K562 (cell line): ENCODE results near the gene COQ8B. TPM values are rescaled to one million over a fixed set of nuclear protein-coding genes. Genes with fewer than 3 reads are reported as not detected.

ENCODE experiments used
- ARID4B ChIP-seq: sonication (generic); formaldehyde crosslinking; IDR thresholded peaks from 2 replicates; pipeline ENCODE4 v1.8.0; 2022; ENCODE audit warnings: mild to moderate bottlenecking, missing genetic modification reagents
- EGR1 ChIP-seq: fragments of 450-650 bp; conservative IDR thresholded peaks from 2 replicates; pipeline ENCODE4 v1.6.1; 2017; ENCODE audit warnings: mild to moderate bottlenecking
- HDAC1 ChIP-seq, 2 experiments: fragments of 450-650 bp; IDR thresholded peaks; 2 replicates each; pipeline ENCODE4 v1.6.1; 2016 to 2017; ENCODE audit warnings: inconsistent platforms in 1 of 2, mild to moderate bottlenecking in 1 of 2, moderate library complexity in 1 of 2
- KDM1A ChIP-seq, 2 experiments: fragments of 450-650 bp; IDR thresholded peaks; 2 replicates each; pipeline ENCODE4 v1.6.1; 2016; ENCODE audit warnings: mild to moderate bottlenecking in 2 of 2
- NFATC3 ChIP-seq: fragments of 450-650 bp; IDR thresholded peaks from 2 replicates; pipeline ENCODE4 v1.6.1; 2017; ENCODE audit warnings: mild to moderate bottlenecking
- NFE2 ChIP-seq: IDR thresholded peaks from 2 replicates; pipeline ENCODE4 v1.6.1; 2014; ENCODE audit warnings: antibody characterized with exemption, low read depth
- NFIX ChIP-seq: fragments of 250-450 bp; sonication (Bioruptor Pico); IDR thresholded peaks from 2 replicates; pipeline ENCODE4 v1.4.0; 2020; ENCODE audit warnings: low read depth, mild to moderate bottlenecking, moderate library complexity
- PHF8 ChIP-seq: fragments of 200-600 bp; sonication (generic); IDR thresholded peaks from 2 replicates; pipeline ENCODE4 v1.6.1; 2012; ENCODE audit warnings: mixed run types, mild to moderate bottlenecking, inconsistent platforms, low read length, moderate library complexity, borderline replicate concordance
- RBM15 ChIP-seq: fragments of 200-400 bp; formaldehyde crosslinking; IDR thresholded peaks from 2 replicates; pipeline ENCODE4 v1.6.1; 2018; ENCODE audit warnings: mild to moderate bottlenecking, low read length, moderate library complexity; ENCODE audit not compliant: insufficient read depth
- RFX1 ChIP-seq: fragments of 450-650 bp; IDR thresholded peaks from 2 replicates; pipeline ENCODE4 v1.6.1; 2016; ENCODE audit warnings: mild to moderate bottlenecking, moderate library complexity
- RNF2 ChIP-seq: sonication (generic); IDR thresholded peaks from 2 replicates; pipeline ENCODE4 v1.6.1; 2016
- U2AF2 ChIP-seq: fragments of 200-400 bp; formaldehyde crosslinking; optimal IDR thresholded peaks from 2 replicates; pipeline ENCODE3; 2017; ENCODE audit warnings: low read depth, mild to moderate bottlenecking, low read length
- ZC3H11A ChIP-seq: IDR thresholded peaks from 2 replicates; pipeline ENCODE4 v1.6.1; 2012; ENCODE audit warnings: low read depth, low read length, improper control_type of control experiment
- ZNF124 ChIP-seq: sonication (generic); formaldehyde crosslinking; IDR thresholded peaks from 2 replicates; pipeline ENCODE4 v1.8.1; 2022; ENCODE audit warnings: missing genetic modification reagents
- ZNF512 ChIP-seq: IDR thresholded peaks from 2 replicates; pipeline ENCODE4 v1.6.1; 2016; ENCODE audit warnings: missing genetic modification characterization, missing compliant biosample characterization
- ZNF583 ChIP-seq: fragments of 250-450 bp; sonication (Bioruptor Pico); IDR thresholded peaks from 2 replicates; pipeline ENCODE4 v1.4.0; 2020
- ZNF75A ChIP-seq: fragments of 450-650 bp; formaldehyde crosslinking; IDR thresholded peaks from 2 replicates; pipeline ENCODE4 v1.4.0; 2020; ENCODE audit warnings: mild to moderate bottlenecking
- polyA plus RNA-seq, 8 experiments: library from polyadenylated mRNA; depleted of rRNA in 4 of 8; stranded (reverse) in 5 of 8; unstranded in 3 of 8; fragments of >200 nt; fragmentation: Nextera tagmentation in 2 of 8; fragmentation: Illumina TruSeq in 1 of 8; extraction: Ambion mirVana in 2 of 8; extraction: Trizol in 1 of 8; gene quantifications; 2 replicates each; pipeline versions ENCODE4 v1.2.1 to v1.2.3, GENCODE V29; 2011 to 2014; ENCODE audit warnings: inconsistent platforms in 1 of 8, missing spikeins in 1 of 8
- total RNA-seq, 7 experiments: library from RNA; depleted of rRNA in 6 of 7; stranded (reverse); fragments of >200 nt in 6 of 7; fragmentation: Illumina TruSeq in 2 of 7; extraction: Trizol in 2 of 7; gene quantifications; 2 replicates each; pipeline versions ENCODE4 v1.2.1 to v1.2.3, GENCODE V29; 2011 to 2021; ENCODE audit warnings: low replicate concordance in 1 of 7
- TF ChIP-seq, protein P1 (sequence below): fragments of 250-450 bp; sonication (Bioruptor Pico); IDR thresholded peaks from 2 replicates; pipeline ENCODE4 v1.5.0; 2021
- TF ChIP-seq, protein P2 (sequence below): sonication (generic); formaldehyde crosslinking; IDR thresholded peaks from 2 replicates; pipeline ENCODE4 v1.8.0; 2022; ENCODE audit warnings: mild to moderate bottlenecking, missing genetic modification reagents

The COQ8B gene
- total and polyA plus RNA-seq, 9 of the 15 experiments (the other 6 are each of a cell fraction or from before 2014, with no cell fraction given) = 0.41 to 32.3 (median 12.9) TPM

GRCh38 chr19:40750874-40751537 lies 34.3 kb upstream of the COQ8B start, which contains the start of gene SNRPA (continued):
- TF ChIP-seq ZNF512 (tag) (no peak), RBM15 (no peak), ZC3H11A (no peak), RNF2 (peak; percentile 22; the same call in 1 of the 2 replicates), KDM1A (IDR thresholded peaks at IDR 0.05) (no peak), ZNF75A (CRISPR knock-in tag) (no peak), ZNF583 (0 out of 2 replicates have a peak, but pooled peaks have one; percentile 3), NFE2 (no peak), NFATC3 (no peak), ZNF124 (CRISPR knock-in tag) (no peak), HDAC1 (IDR thresholded peaks at IDR 0.05) (no peak; a peak in 1 of 4 replicates), RFX1 (no peak), NFIX (CRISPR knock-in tag) (no peak), EGR1 (peak; percentile 32; the same call in 1 of the 2 replicates), PHF8 (peak; percentile 76), U2AF2 (no peak), ARID4B (peak; percentile 93)
- TF ChIP-seq, protein P1, sequence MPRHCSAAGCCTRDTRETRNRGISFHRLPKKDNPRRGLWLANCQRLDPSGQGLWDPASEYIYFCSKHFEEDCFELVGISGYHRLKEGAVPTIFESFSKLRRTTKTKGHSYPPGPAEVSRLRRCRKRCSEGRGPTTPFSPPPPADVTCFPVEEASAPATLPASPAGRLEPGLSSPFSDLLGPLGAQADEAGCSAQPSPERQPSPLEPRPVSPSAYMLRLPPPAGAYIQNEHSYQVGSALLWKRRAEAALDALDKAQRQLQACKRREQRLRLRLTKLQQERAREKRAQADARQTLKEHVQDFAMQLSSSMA (CRISPR knock-in tag) = no peak
- TF ChIP-seq, protein P2, sequence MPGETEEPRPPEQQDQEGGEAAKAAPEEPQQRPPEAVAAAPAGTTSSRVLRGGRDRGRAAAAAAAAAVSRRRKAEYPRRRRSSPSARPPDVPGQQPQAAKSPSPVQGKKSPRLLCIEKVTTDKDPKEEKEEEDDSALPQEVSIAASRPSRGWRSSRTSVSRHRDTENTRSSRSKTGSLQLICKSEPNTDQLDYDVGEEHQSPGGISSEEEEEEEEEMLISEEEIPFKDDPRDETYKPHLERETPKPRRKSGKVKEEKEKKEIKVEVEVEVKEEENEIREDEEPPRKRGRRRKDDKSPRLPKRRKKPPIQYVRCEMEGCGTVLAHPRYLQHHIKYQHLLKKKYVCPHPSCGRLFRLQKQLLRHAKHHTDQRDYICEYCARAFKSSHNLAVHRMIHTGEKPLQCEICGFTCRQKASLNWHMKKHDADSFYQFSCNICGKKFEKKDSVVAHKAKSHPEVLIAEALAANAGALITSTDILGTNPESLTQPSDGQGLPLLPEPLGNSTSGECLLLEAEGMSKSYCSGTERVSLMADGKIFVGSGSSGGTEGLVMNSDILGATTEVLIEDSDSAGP (CRISPR knock-in tag) = 0 out of 2 replicates have a peak, but pooled peaks have one; percentile 14
